CD4-positive, alpha-beta T cell treated with Interleukin-6 at 100 ng/mL for 8 hours (primary cell): ENCODE data around the gene LEF1.

Experiments used
- DNase-seq: peaks from one replicate; pipeline ENCODE4 v3.0.0-alpha.2; 2020; ENCODE audit warnings: mixed read lengths, low spot score

Gene LEF1

GRCh38 chr4:108146819-108147218, 21.9 kb downstream of the LEF1 start:
- no peak for DNase-seq

- DNase-seq, result no peak
Measured at GRCh38 chr4:108146336-108146735, 22.4 kb downstream of the LEF1 start.

GRCh38 chr4:108144451-108144850, 24.3 kb downstream of the LEF1 start:
- no peak for DNase-seq

GRCh38 chr4:108143515-108143914, 25.2 kb downstream of the LEF1 start:
- DNase-seq, result no peak

- DNase-seq, result no peak
Measured at GRCh38 chr4:108142870-108143269, 25.9 kb downstream of the LEF1 start.

GRCh38 chr4:108141213-108141950, 27.4 kb downstream of the LEF1 start:
- DNase-seq, result no peak

- DNase-seq, result no peak
Measured at GRCh38 chr4:108140328-108140727, 28.4 kb downstream of the LEF1 start.

- DNase-seq, result no peak
Measured at GRCh38 chr4:108139089-108139488, 29.6 kb downstream of the LEF1 start.

- no peak for DNase-seq
Measured at GRCh38 chr4:108135549-108136209, 33.1 kb downstream of the LEF1 start.

GRCh38 chr4:108130955-108131354, 37.8 kb downstream of the LEF1 start:
- no peak for DNase-seq

GRCh38 chr4:108129196-108129595, 39.5 kb downstream of the LEF1 start:
- no peak for DNase-seq

- DNase-seq, result no peak
Measured at GRCh38 chr4:108126806-108127205, 41.9 kb downstream of the LEF1 start.

GRCh38 chr4:108120789-108121188, 47.9 kb downstream of the LEF1 start:
- no peak for DNase-seq

GRCh38 chr4:108119199-108119800, 49.4 kb downstream of the LEF1 start:
- no peak for DNase-seq

- peak; percentile 38 for DNase-seq
Measured at GRCh38 chr4:108118505-108118904, 50.2 kb downstream of the LEF1 start.

GRCh38 chr4:108117418-108118182, 51.1 kb downstream of the LEF1 start:
- DNase-seq, result no peak

- peak; percentile 46 for DNase-seq
Measured at GRCh38 chr4:108116423-108117168, 52.1 kb downstream of the LEF1 start.

- DNase-seq, result no peak
Measured at GRCh38 chr4:108115168-108115526, 53.6 kb downstream of the LEF1 start.

- no peak for DNase-seq
Measured at GRCh38 chr4:108114503-108114902, 54.2 kb downstream of the LEF1 start.

- DNase-seq, result peak; percentile 80
Measured at GRCh38 chr4:108113229-108113628, 55.5 kb downstream of the LEF1 start.

- DNase-seq, result no peak
Measured at GRCh38 chr4:108111781-108112180, 57.0 kb downstream of the LEF1 start.

GRCh38 chr4:108110450-108110849, 58.3 kb downstream of the LEF1 start:
- no peak for DNase-seq
